RWPE2 (cell line): Measurements from ENCODE around the gene ISM1.
A peak's percentile ranks its signal among the peaks of the same experiment; 100 is the strongest.

Experiments used
- ATAC-seq: fragments of 200-7000 bp; cut with Tn5 transposase; 3 replicates; pipeline ENCODE4 v1.9.1; 2021; ENCODE audit warnings: low read depth
- DNase-seq: peaks from one replicate; pipeline ENCODE4 v3.0.0-alpha.2; 2020; ENCODE audit warnings: low spot score
- H3K27ac ChIP-seq: fragments of 450-650 bp; 2 replicates; pipeline ENCODE4 v1.5.1; 2017; ENCODE audit warnings: mild to moderate bottlenecking; ENCODE audit not compliant: poor library complexity, severe bottlenecking
- H3K27me3 ChIP-seq: fragments of 250-450 bp; sonication (Bioruptor Pico); 2 replicates; pipeline ENCODE4 v1.5.1; 2021; ENCODE audit warnings: mild to moderate bottlenecking, moderate library complexity; ENCODE audit not compliant: insufficient read depth, poor library complexity, severe bottlenecking
- H3K36me3 ChIP-seq: fragments of 250-450 bp; sonication (Bioruptor Pico); 2 replicates; pipeline ENCODE4 v1.5.1; 2020; ENCODE audit warnings: low read depth, mild to moderate bottlenecking, moderate library complexity
- H3K4me1 ChIP-seq: fragments of 250-450 bp; sonication (Bioruptor Pico); 2 replicates; pipeline ENCODE4 v1.5.1; 2021; ENCODE audit warnings: mild to moderate bottlenecking, moderate library complexity; ENCODE audit not compliant: insufficient read depth, poor library complexity, severe bottlenecking
- H3K4me3 ChIP-seq: fragments of 250-450 bp; sonication (Bioruptor Pico); 2 replicates; pipeline ENCODE4 v1.5.1; 2021; ENCODE audit warnings: mild to moderate bottlenecking, moderate library complexity; ENCODE audit not compliant: severe bottlenecking
- H3K9me3 ChIP-seq: fragments of 250-450 bp; sonication (Bioruptor Pico); 2 replicates; pipeline ENCODE4 v1.5.1; 2021; ENCODE audit warnings: mild to moderate bottlenecking, moderate library complexity; ENCODE audit not compliant: severe bottlenecking
- CTCF ChIP-seq: fragments of 450-650 bp; IDR thresholded peaks from one replicate; pipeline ENCODE4 v1.5.1; 2017; ENCODE audit warnings: mild to moderate bottlenecking, moderate library complexity; ENCODE audit not compliant: poor library complexity, severe bottlenecking

The ISM1 gene

DNA sequence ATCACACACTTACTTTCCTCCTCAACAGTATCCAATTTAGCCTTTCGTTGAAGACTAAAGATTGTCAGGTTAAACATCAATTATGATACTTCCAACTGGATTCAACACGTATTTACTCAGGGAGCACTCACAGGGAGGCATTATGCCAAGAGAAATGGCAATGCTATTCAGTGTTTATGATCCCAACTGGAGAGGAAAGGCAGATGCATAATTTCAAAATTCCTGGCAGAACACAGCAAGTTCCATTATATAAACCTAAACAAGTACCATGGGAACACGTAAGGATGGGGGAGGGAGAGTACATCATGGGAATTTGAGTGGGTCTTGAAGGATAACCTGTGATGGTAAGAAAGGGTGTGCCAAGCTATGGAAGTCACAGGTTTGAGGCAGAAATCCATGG, 112.7 kb downstream of the ISM1 start:
- H3K9me3 ChIP-seq: no peaks in the 10 kb centered on the region
- TF ChIP-seq CTCF: no peak
- no peak overlapping the region for H3K27ac ChIP-seq
- DNase-seq (no peak), ATAC-seq (no peak)
- peaks cover 10% of the 10 kb centered on the region for H3K4me1 ChIP-seq
- no peak overlapping the region for H3K4me3 ChIP-seq
- no peaks in the 10 kb centered on the region for H3K27me3 ChIP-seq
- no peaks in the 10 kb centered on the region for H3K36me3 ChIP-seq

- peaks cover 10% of the 10 kb centered on the region for H3K4me1 ChIP-seq
- H3K27ac ChIP-seq: peak overlapping the region; percentile 25
- DNase-seq (no peak), ATAC-seq (peak; percentile 97)
- no peak overlapping the region for H3K4me3 ChIP-seq
- H3K27me3 ChIP-seq: no peaks in the 10 kb centered on the region
- no peaks in the 10 kb centered on the region for H3K9me3 ChIP-seq
- TF ChIP-seq CTCF: no peak
- H3K36me3 ChIP-seq: no peaks in the 10 kb centered on the region
These were observed 115.4 kb downstream of the ISM1 start for GRCh38 chr20:13336308-13337089.

GRCh38 chr20:13337090-13337784, 116.2 kb downstream of the ISM1 start:
- ATAC-seq: no peak

DNA sequence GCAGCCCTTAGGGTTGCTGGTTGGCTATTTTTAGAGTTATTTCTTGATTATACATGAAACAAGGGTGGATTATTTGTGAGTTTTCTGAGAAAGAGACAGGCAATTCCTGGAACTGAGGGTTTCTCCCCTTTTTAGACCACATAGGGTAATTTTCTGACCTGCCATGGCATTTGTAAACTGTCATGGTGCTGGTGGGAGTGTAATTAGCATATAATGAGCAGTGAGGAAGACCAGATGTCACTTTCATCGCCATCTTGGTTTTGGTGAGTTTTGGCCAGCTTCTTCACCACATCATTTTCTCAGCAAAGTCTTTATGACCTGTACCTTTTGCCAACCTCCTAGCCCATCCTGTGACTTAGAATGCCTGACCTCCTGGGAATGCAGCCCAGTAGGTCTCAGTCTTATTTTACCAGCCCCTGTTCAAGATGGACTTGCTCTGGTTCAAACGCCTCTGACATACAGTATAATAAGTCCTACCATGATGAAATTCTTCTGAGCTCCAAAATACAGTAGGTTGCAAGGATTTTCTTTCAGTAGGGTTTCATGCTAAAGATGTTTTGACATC, 117.1 kb downstream of the ISM1 start:
- no peaks in the 10 kb centered on the region for H3K36me3 ChIP-seq
- TF ChIP-seq CTCF: no peak
- ATAC-seq (no peak), DNase-seq (no peak)
- H3K27ac ChIP-seq: no peak overlapping the region
- H3K9me3 ChIP-seq: no peaks in the 10 kb centered on the region
- H3K4me3 ChIP-seq: no peak overlapping the region
- peaks cover 7% of the 10 kb centered on the region for H3K4me1 ChIP-seq
- no peaks in the 10 kb centered on the region for H3K27me3 ChIP-seq

More at GRCh38 chr20:13337090-13337784, 116.2 kb downstream of the ISM1 start:
- Histone ChIP-seq H3K9me3 (no peaks in the 10 kb centered on the region), H3K4me1 (peaks cover 7% of the 10 kb centered on the region), H3K27me3 (no peaks in the 10 kb centered on the region), H3K27ac (peak overlapping the region; percentile 25), H3K36me3 (no peaks in the 10 kb centered on the region), H3K4me3 (no peak overlapping the region)
- DNase-seq: no peak
- TF ChIP-seq CTCF: no peak
